Measurements from ENCODE around the gene STK11.

- TF ChIP-seq, protein P1, sequence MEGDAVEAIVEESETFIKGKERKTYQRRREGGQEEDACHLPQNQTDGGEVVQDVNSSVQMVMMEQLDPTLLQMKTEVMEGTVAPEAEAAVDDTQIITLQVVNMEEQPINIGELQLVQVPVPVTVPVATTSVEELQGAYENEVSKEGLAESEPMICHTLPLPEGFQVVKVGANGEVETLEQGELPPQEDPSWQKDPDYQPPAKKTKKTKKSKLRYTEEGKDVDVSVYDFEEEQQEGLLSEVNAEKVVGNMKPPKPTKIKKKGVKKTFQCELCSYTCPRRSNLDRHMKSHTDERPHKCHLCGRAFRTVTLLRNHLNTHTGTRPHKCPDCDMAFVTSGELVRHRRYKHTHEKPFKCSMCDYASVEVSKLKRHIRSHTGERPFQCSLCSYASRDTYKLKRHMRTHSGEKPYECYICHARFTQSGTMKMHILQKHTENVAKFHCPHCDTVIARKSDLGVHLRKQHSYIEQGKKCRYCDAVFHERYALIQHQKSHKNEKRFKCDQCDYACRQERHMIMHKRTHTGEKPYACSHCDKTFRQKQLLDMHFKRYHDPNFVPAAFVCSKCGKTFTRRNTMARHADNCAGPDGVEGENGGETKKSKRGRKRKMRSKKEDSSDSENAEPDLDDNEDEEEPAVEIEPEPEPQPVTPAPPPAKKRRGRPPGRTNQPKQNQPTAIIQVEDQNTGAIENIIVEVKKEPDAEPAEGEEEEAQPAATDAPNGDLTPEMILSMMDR (IDR thresholded peaks at IDR 0.05), result no peak
- no peak for TF ChIP-seq POLR2A (IDR thresholded peaks at IDR 0.05)
These were observed 6.1 kb downstream of the STK11 start for GRCh38 chr19:1211494-1212234.

Data from thyroid gland (tissue), 4 donors.